Spleen (tissue), 7 donors: ENCODE results near the gene NARF.

ENCODE experiments used
- POLR2A ChIP-seq, 3 donors: fragments of 450-650 bp; IDR thresholded peaks; one replicate each; pipeline ENCODE4 v1.5.1; 2017; ENCODE audit warnings: antibody characterized with exemption in 3 of 3, mild to moderate bottlenecking in 1 of 3
- POLR2AphosphoS5 ChIP-seq, 3 donors: sonication (generic); formaldehyde crosslinking; IDR thresholded peaks; one replicate each; pipeline ENCODE4 v1.5.1; 2017; ENCODE audit warnings: antibody characterized with exemption in 3 of 3
- TF ChIP-seq, protein P1 (sequence below), 11 experiments: fragments of 200-600 bp in 7 of 11; fragments of 450-650 bp in 4 of 11; sonication (generic) in 4 of 11; IDR thresholded peaks in 8 of 11; conservative IDR thresholded peaks in 3 of 11; 1 replicate in 7 of 11; 2 replicates in 4 of 11; pipeline versions ENCODE4 v1.4.0 to v1.8.0; 2016 to 2021; ENCODE audit warnings: antibody characterized with exemption in 11 of 11, inconsistent platforms in 4 of 11, mild to moderate bottlenecking in 1 of 11
- donor health status: DM: no; HTN: no; CAD: no; lungs with moderate emphysema.
- donor health status: DM: no; HTN: no; CAD: no.
- donor health status: DM: no; HTN: no; CAD: no.

GRCh38 chr17:82463925-82464566 is 5.5 kb downstream of the NARF start:
- TF ChIP-seq, protein P1, sequence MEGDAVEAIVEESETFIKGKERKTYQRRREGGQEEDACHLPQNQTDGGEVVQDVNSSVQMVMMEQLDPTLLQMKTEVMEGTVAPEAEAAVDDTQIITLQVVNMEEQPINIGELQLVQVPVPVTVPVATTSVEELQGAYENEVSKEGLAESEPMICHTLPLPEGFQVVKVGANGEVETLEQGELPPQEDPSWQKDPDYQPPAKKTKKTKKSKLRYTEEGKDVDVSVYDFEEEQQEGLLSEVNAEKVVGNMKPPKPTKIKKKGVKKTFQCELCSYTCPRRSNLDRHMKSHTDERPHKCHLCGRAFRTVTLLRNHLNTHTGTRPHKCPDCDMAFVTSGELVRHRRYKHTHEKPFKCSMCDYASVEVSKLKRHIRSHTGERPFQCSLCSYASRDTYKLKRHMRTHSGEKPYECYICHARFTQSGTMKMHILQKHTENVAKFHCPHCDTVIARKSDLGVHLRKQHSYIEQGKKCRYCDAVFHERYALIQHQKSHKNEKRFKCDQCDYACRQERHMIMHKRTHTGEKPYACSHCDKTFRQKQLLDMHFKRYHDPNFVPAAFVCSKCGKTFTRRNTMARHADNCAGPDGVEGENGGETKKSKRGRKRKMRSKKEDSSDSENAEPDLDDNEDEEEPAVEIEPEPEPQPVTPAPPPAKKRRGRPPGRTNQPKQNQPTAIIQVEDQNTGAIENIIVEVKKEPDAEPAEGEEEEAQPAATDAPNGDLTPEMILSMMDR (IDR thresholded peaks at IDR 0.05 in 8 of 11, conservative IDR thresholded peaks at IDR 0.05 in 3 of 11), result no peak
- TF ChIP-seq POLR2AphosphoS5 (IDR thresholded peaks at IDR 0.05) (peak in 2 of 3 donors; percentile 25 to 32), POLR2A (IDR thresholded peaks at IDR 0.05) (no peak)
